HepG2 (cell line): ENCODE data around the gene PDGFD. TPM values are rescaled to one million over a fixed set of nuclear protein-coding genes. Genes with fewer than 3 reads are reported as not detected.
A peak's percentile ranks its signal among the peaks of the same experiment; 100 is the strongest.

Source experiments
- ATAC-seq: fragments of 200-7000 bp; cut with Tn5 transposase; 3 replicates; pipeline ENCODE4 v1.9.1; 2020; ENCODE audit warnings: mild to moderate bottlenecking, moderate library complexity
- BruUV-seq: library from RNA; stranded (reverse); fragments of 400-500 nt; replicated peaks from 2 replicates; lab custom pipeline; 2021; lab: Mats Ljungman, UMichigan
- CTCF ChIA-PET: fragments of 300-600 bp; formaldehyde crosslinking; extraction: SDS; loops from one replicate; lab custom pipeline; 2021; ENCODE audit warnings: low total read pairs, inconsistent platforms, low intra/inter-chr PET ratio; lab: Yijun Ruan, JAX
- POLR2A ChIA-PET: fragments of 350-600 bp; sonication (Branson Sonifier 250); formaldehyde crosslinking; loops from one replicate; lab custom pipeline; 2020; ENCODE audit warnings: antibody characterized with exemption, inconsistent platforms; lab: Yijun Ruan, JAX
- DNase-seq: peaks from one replicate; pipeline ENCODE4 v3.0.0-alpha.2; 2015; ENCODE audit warnings: low spot score
- FAIRE-seq: peaks from 3 replicates; lab custom pipeline; 2011; peaks lifted over from hg19 to GRCh38; lab: Jason Lieb, UNC
- H2AFZ ChIP-seq: one replicate; pipeline ENCODE4 v1.6.1; 2011; ENCODE audit warnings: low read length, inconsistent platforms
- H3K27ac ChIP-seq: fragments of 300-600 bp; 3 replicates; pipeline ENCODE4 v1.8.0; 2011; ENCODE audit warnings: mixed run types, mild to moderate bottlenecking, mixed read lengths, low read length, inconsistent platforms; ENCODE audit not compliant: insufficient read depth; ENCODE audit errors: extremely low read length
- H3K27me3 ChIP-seq, 2 experiments: fragments of 200-600 bp in 1 of 2; 2 replicates in 1 of 2; 3 replicates in 1 of 2; pipeline versions ENCODE4 v1.6.0 to v1.8.0; 2011; ENCODE audit warnings: low read length in 2 of 2, mild to moderate bottlenecking in 2 of 2, moderate library complexity in 2 of 2, inconsistent platforms in 1 of 2; ENCODE audit not compliant: insufficient read depth in 2 of 2, control insufficient read depth in 1 of 2
- H3K36me3 ChIP-seq, 2 experiments: fragments of 200-600 bp in 1 of 2; replicated peaks in 1 of 2; 2 replicates in 1 of 2; 3 replicates in 1 of 2; pipeline versions ENCODE4 v1.5.1 to v1.8.0; 2011; ENCODE audit warnings: low read length in 2 of 2, inconsistent platforms in 1 of 2; ENCODE audit not compliant: insufficient read depth in 2 of 2, control insufficient read depth in 1 of 2
- H3K4me1 ChIP-seq: 2 replicates; pipeline ENCODE4 v1.5.1; 2012; ENCODE audit warnings: low read length, inconsistent platforms; ENCODE audit not compliant: insufficient read depth
- H3K4me2 ChIP-seq: 2 replicates; pipeline ENCODE4 v1.6.0; 2011; ENCODE audit warnings: low read depth, low read length, inconsistent platforms
- H3K4me3 ChIP-seq, 3 experiments: fragments of 200-600 bp in 1 of 3; sonication (generic), shearing (Covaris generic) in 1 of 3; replicated peaks in 1 of 3; 2 replicates each; pipeline ENCODE4 v1.5.1; 2011 to 2016; ENCODE audit warnings: low read length in 3 of 3, inconsistent platforms in 2 of 3, low read depth in 2 of 3, mild to moderate bottlenecking in 2 of 3, control low read depth in 1 of 3, mixed read lengths in 1 of 3; ENCODE audit not compliant: insufficient read depth in 1 of 3
- H3K79me2 ChIP-seq: one replicate; pipeline ENCODE4 v1.6.1; 2011; ENCODE audit warnings: low read length, inconsistent platforms; ENCODE audit not compliant: insufficient read depth
- H3K9ac ChIP-seq: 2 replicates; pipeline ENCODE4 v1.6.0; 2011; ENCODE audit warnings: mild to moderate bottlenecking, low read depth, low read length, inconsistent platforms; ENCODE audit not compliant: insufficient read depth
- H3K9me3 ChIP-seq: 2 replicates; pipeline ENCODE4 v1.5.1; 2012; ENCODE audit warnings: mild to moderate bottlenecking, low read length
- H4K20me1 ChIP-seq: 2 replicates; pipeline ENCODE4 v1.6.0; 2011; ENCODE audit warnings: inconsistent platforms, mild to moderate bottlenecking, low read length, moderate library complexity; ENCODE audit not compliant: insufficient read depth
- MAFK ChIP-seq, 2 experiments: IDR thresholded peaks in 1 of 2; conservative IDR thresholded peaks in 1 of 2; 2 replicates each; pipeline ENCODE4 v1.6.1; 2011; ENCODE audit warnings: improper control_type of control experiment in 2 of 2, low read length in 2 of 2
- TAF1 ChIP-seq: sonication (generic); formaldehyde crosslinking; IDR thresholded peaks from 2 replicates; pipeline ENCODE4 v1.4.0; 2020; ENCODE audit warnings: missing genetic modification reagents
- TBX2 ChIP-seq: sonication (generic); formaldehyde crosslinking; IDR thresholded peaks from 2 replicates; pipeline ENCODE4 v1.5.0; 2020; ENCODE audit warnings: missing genetic modification reagents, mild to moderate bottlenecking, borderline replicate concordance
- TEAD2 ChIP-seq: sonication (generic); formaldehyde crosslinking; IDR thresholded peaks from 2 replicates; pipeline ENCODE4 v1.9.0; 2021; ENCODE audit warnings: missing genetic modification reagents
- YY1 ChIP-seq: IDR thresholded peaks from 2 replicates; pipeline ENCODE4 v1.6.1; 2011; ENCODE audit warnings: low read length, low read depth, moderate library complexity, mild to moderate bottlenecking; ENCODE audit not compliant: insufficient read depth, insufficient replicate concordance
- ZFP36L2 ChIP-seq: sonication (generic); formaldehyde crosslinking; IDR thresholded peaks from 2 replicates; pipeline ENCODE4 v1.4.0; 2020; ENCODE audit warnings: missing genetic modification reagents
- ZNF143 ChIP-seq: sonication (generic); formaldehyde crosslinking; IDR thresholded peaks from 2 replicates; pipeline ENCODE4 v1.4.0; 2020; ENCODE audit warnings: missing genetic modification reagents
- ZNF572 ChIP-seq: sonication (generic); formaldehyde crosslinking; IDR thresholded peaks from 2 replicates; pipeline ENCODE4 v1.5.1; 2020; ENCODE audit warnings: mild to moderate bottlenecking, missing genetic modification reagents
- ZNF850 ChIP-seq: sonication (generic); formaldehyde crosslinking; conservative IDR thresholded peaks from 2 replicates; pipeline ENCODE4 v1.9.0; 2021; ENCODE audit warnings: mild to moderate bottlenecking, missing genetic modification reagents
- WGBS: methylation state at CpG from one replicate; pipeline ENCODE4 v1.1.6; 2017; ENCODE audit warnings: low lambda C conversion rate; 5-methylcytosine and 5-hydroxymethylcytosine counted together
- in situ Hi-C: cut with HindIII; loops from 2 replicates; pipeline ENCODE4 v1.10.0; 2017; ENCODE audit warnings: low pct_unique_long_range_greater_than_20kb; ENCODE audit not compliant: extremely low pct_ligation_motif_present
- intact Hi-C: fragments of 100-400 bp; cut with micrococcal nuclease; formaldehyde crosslinking; loops from one replicate; pipeline ENCODE4 v1.10.0; 2022; ENCODE audit not compliant: unreplicated experiment
- polyA plus RNA-seq, 8 experiments: library from polyadenylated mRNA; depleted of rRNA in 3 of 8; stranded (reverse) in 7 of 8; unstranded in 1 of 8; fragments of >200 nt; fragmentation: Illumina TruSeq in 4 of 8; extraction: Trizol in 4 of 8; gene quantifications; 2 replicates each; pipeline versions ENCODE4 v1.2.1 to v1.2.3, GENCODE V29; 2011 to 2016; ENCODE audit warnings: low read depth in 4 of 8, missing spikeins in 1 of 8, mixed read lengths in 1 of 8; ENCODE audit not compliant: insufficient read depth in 1 of 8
- total RNA-seq, 5 experiments: library from RNA; depleted of rRNA; stranded (reverse); fragments of >200 nt; fragmentation: Illumina TruSeq; extraction: Trizol; gene quantifications; 2 replicates each; pipeline ENCODE4 v1.2.3, GENCODE V29; 2016; ENCODE audit warnings: low read depth in 1 of 5
- TF ChIP-seq, protein P1 (sequence below): sonication (generic); formaldehyde crosslinking; IDR thresholded peaks from 2 replicates; pipeline ENCODE4 v1.5.0; 2020; ENCODE audit warnings: mild to moderate bottlenecking, missing genetic modification reagents, moderate library complexity
- TF ChIP-seq, protein P2 (sequence below): sonication (generic); formaldehyde crosslinking; IDR thresholded peaks from 2 replicates; pipeline ENCODE4 v1.8.1; 2023; ENCODE audit warnings: missing genetic modification reagents, inconsistent platforms, borderline replicate concordance

Gene PDGFD
- total and polyA plus RNA-seq, 2 of the 13 experiments (the other 11 are each of a cell fraction or from before 2014, with no cell fraction given) = 0.09 to 0.29 TPM

GRCh38 chr11:103988595-103988969 lies 175.4 kb downstream of the PDGFD start (continued):
- TF ChIP-seq, protein P1, sequence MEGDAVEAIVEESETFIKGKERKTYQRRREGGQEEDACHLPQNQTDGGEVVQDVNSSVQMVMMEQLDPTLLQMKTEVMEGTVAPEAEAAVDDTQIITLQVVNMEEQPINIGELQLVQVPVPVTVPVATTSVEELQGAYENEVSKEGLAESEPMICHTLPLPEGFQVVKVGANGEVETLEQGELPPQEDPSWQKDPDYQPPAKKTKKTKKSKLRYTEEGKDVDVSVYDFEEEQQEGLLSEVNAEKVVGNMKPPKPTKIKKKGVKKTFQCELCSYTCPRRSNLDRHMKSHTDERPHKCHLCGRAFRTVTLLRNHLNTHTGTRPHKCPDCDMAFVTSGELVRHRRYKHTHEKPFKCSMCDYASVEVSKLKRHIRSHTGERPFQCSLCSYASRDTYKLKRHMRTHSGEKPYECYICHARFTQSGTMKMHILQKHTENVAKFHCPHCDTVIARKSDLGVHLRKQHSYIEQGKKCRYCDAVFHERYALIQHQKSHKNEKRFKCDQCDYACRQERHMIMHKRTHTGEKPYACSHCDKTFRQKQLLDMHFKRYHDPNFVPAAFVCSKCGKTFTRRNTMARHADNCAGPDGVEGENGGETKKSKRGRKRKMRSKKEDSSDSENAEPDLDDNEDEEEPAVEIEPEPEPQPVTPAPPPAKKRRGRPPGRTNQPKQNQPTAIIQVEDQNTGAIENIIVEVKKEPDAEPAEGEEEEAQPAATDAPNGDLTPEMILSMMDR (CRISPR knock-in tag) = no peak
- TF ChIP-seq YY1 (no peak), ZNF143 (CRISPR knock-in tag) (no peak), TEAD2 (CRISPR knock-in tag) (no peak), TAF1 (no peak), ZNF572 (no peak), TBX2 (CRISPR knock-in tag) (no peak), ZFP36L2 (CRISPR knock-in tag) (no peak)
- TF ChIP-seq, protein P2, sequence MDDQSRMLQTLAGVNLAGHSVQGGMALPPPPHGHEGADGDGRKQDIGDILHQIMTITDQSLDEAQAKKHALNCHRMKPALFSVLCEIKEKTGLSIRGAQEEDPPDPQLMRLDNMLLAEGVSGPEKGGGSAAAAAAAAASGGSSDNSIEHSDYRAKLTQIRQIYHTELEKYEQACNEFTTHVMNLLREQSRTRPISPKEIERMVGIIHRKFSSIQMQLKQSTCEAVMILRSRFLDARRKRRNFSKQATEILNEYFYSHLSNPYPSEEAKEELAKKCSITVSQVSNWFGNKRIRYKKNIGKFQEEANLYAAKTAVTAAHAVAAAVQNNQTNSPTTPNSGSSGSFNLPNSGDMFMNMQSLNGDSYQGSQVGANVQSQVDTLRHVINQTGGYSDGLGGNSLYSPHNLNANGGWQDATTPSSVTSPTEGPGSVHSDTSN (CRISPR knock-in tag) = no peak

DNA sequence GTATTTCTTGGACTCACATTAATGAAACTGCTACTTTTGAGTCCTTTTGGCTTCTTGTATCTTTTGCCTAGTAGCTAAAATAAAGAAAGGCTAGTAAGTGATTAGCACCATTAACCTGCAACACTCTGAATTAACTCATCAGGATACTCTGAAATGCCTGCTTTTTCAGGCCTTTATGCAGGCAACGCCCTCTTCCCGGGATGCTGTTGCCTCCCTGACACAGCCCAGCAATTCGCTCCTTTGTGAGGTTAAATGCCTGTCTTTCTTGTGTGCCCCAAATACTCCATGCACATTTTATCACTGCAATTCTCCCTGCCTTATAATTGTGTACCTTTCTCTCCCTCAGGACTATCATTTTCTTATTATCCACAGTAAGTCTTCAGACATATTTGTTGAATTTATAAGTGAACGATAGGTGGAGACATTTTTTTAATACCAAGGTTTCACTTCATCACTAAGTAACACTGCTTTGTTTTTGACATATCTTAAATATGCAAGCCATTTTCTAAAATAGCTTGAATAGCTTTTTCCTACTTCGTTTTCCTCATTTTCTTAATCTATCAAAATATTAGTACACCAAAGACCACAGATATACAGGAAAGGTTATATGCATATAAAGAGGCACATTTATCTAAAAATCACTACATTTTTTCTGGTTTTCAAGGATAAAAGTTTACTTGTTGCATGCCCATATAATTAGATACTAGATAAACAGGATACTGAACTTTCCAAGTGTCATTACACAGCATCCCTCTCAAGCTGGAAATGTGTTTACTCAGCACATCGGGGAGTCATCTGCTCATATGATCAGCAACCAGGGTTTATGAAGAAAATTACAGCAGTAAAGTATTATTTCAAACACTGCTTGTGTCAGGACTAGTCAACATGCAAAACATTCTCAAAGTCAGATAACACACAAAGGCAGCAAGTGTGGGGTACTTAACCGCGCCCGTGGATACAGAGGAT lies 176.0 kb downstream of the PDGFD start:
- BruUV-seq = no TSS peak
- WGBS = 32% methylated on average over 9 of the region's 9 CpGs
- no peaks in the 10 kb centered on the region for H3K9me3 ChIP-seq
- CTCF ChIA-PET = no interaction called here
- DNase-seq (no peak), ATAC-seq (no peak), FAIRE-seq (no peak)
- POLR2A ChIA-PET = no interaction called here
- TF ChIP-seq ZNF850 (CRISPR knock-in tag) (no peak), MAFK (conservative IDR thresholded peaks at IDR 0.05 in 1 of 2, IDR thresholded peaks at IDR 0.05 in 1 of 2; ENCODE audit: low read length in 2 of 2) (peak; percentile 43 to 55; a peak in 3 of 4 replicates)
- H2AFZ ChIP-seq = no peak overlapping the region
- H3K4me1 ChIP-seq = no peaks in the 10 kb centered on the region
- H3K4me3 ChIP-seq = no peak overlapping the region
- no peaks in the 10 kb centered on the region for H3K36me3 ChIP-seq
- no peak overlapping the region for H3K4me2 ChIP-seq
- intact Hi-C loops (no loop called here), in situ Hi-C loops (no loop called here)
- no peaks in the 10 kb centered on the region for H4K20me1 ChIP-seq
- H3K27me3 ChIP-seq = no peaks in the 10 kb centered on the region
- H3K79me2 ChIP-seq = no peaks in the 10 kb centered on the region
- H3K9ac ChIP-seq = no peak overlapping the region
- H3K27ac ChIP-seq = no peak overlapping the region
